GM19372 (cell line): ENCODE measurements around the gene MORN3.

ENCODE experiments used
- ATAC-seq: cut with Tn5 transposase; IDR thresholded peaks from one replicate; pipeline ENCODE4 v1.9.1; 2021; ENCODE audit warnings: mild to moderate bottlenecking, low read depth, moderate library complexity; ENCODE audit not compliant: unreplicated experiment

Gene MORN3

GRCh38 chr12:121610239-121611149 is 59.0 kb downstream of the MORN3 start:
- ATAC-seq, result no peak

GRCh38 chr12:121608301-121608700 is 61.2 kb downstream of the MORN3 start:
- ATAC-seq, result no peak

GRCh38 chr12:121603581-121603980 is 65.9 kb downstream of the MORN3 start:
- no peak for ATAC-seq

GRCh38 chr12:121602766-121603165 is 66.7 kb downstream of the MORN3 start:
- ATAC-seq, result no peak

GRCh38 chr12:121600702-121601336 is 68.6 kb downstream of the MORN3 start:
- no peak for ATAC-seq
